GM13976 (cell line): ENCODE results near the gene TGFBR3L.

Experiments used
- DNase-seq: peaks from one replicate; pipeline ENCODE4 v3.0.0; 2012; ENCODE audit warnings: low spot score
- CTCF ChIP-seq: IDR thresholded peaks from 2 replicates; pipeline ENCODE4 v1.5.1; 2012; ENCODE audit warnings: borderline replicate concordance, mild to moderate bottlenecking; ENCODE audit not compliant: insufficient read depth; ENCODE audit errors: extremely low read depth, missing control alignments, control extremely low read depth
- in situ Hi-C: fragments of 300-500 bp; cut with MboI; formaldehyde crosslinking; loops from one replicate; pipeline ENCODE4 v1.12.0; 2022; ENCODE audit warnings: low sequenced_read_pairs, mixed read lengths, inconsistent platforms; ENCODE audit not compliant: unreplicated experiment

Gene TGFBR3L

GRCh38 chr19:7934766-7935165 is 20.1 kb downstream of the TGFBR3L start:
- in situ Hi-C loops, result no loop called here
- no peak for TF ChIP-seq CTCF
- DNase-seq, result no peak

GRCh38 chr19:7940841-7941240 is 26.2 kb downstream of the TGFBR3L start:
- in situ Hi-C loops, result no loop called here
- no peak for TF ChIP-seq CTCF
- no peak for DNase-seq

- in situ Hi-C loops, result no loop called here
- no peak for DNase-seq
- no peak for TF ChIP-seq CTCF
These were observed 27.4 kb downstream of the TGFBR3L start for GRCh38 chr19:7941895-7942596.

- in situ Hi-C loops, result no loop called here
- DNase-seq, result no peak
- no peak for TF ChIP-seq CTCF
These were observed 28.4 kb downstream of the TGFBR3L start for GRCh38 chr19:7942981-7943443.

- no peak for TF ChIP-seq CTCF
- peak; percentile 98 for DNase-seq
- in situ Hi-C loops, result no loop called here
These were observed 29.0 kb downstream of the TGFBR3L start, which contains the start of gene TIMM44 for GRCh38 chr19:7943444-7944176. TSS of gene TIMM44 (minus strand) at chr19:7943666. CDS start at chr19:7943651, 15 bp downstream.

- in situ Hi-C loops, result no loop called here
- peak; percentile 68 for TF ChIP-seq CTCF
- peak; percentile 84 for DNase-seq
These were observed 29.6 kb downstream of the TGFBR3L start for GRCh38 chr19:7944177-7944761.
